ENCODE measurements around the gene CNNM4. TPM values are rescaled to one million over a fixed set of nuclear protein-coding genes. Genes with fewer than 3 reads are reported as not detected.

CNNM4 gene
- polyA plus RNA-seq, 3 donors from 2014 or later: 1.2 to 3.9 (median 2.6) TPM

- peak overlapping the region in 1 of 6 donors; percentile 17 for H3K27ac Mint-ChIP-seq
- peaks cover 0 to 6% (median 0%) of the 10 kb centered on the region in 3 donors for H3K27me3 Mint-ChIP-seq (ENCODE audit: low read depth in 3 of 3)
- no peak for DNase-seq
- no peak overlapping the region for H3K4me3 Mint-ChIP-seq
- H3K9me3 Mint-ChIP-seq: no peaks in the 10 kb centered on the region
- H3K4me1 Mint-ChIP-seq: peaks cover 1 to 8% of the 10 kb centered on the region in 2 donors
- H3K36me3 Mint-ChIP-seq: peaks cover 11 to 30% (median 11%) of the 10 kb centered on the region in 3 donors
Observed at GRCh38 chr2:96828436-96828835, 67.7 kb downstream of the CNNM4 start.

GRCh38 chr2:96828874-96829273, 68.2 kb downstream of the CNNM4 start:
- H3K36me3 Mint-ChIP-seq: peaks cover 11 to 33% (median 13%) of the 10 kb centered on the region in 3 donors
- peaks cover 1 to 8% of the 10 kb centered on the region in 2 donors for H3K4me1 Mint-ChIP-seq
- no peak for DNase-seq
- no peaks in the 10 kb centered on the region for H3K9me3 Mint-ChIP-seq
- no peak overlapping the region for H3K4me3 Mint-ChIP-seq
- H3K27ac Mint-ChIP-seq: no peak overlapping the region
- H3K27me3 Mint-ChIP-seq (ENCODE audit: low read depth in 3 of 3): peaks cover 0 to 6% (median 0%) of the 10 kb centered on the region in 3 donors

- no peak for DNase-seq
- Mint-ChIP-seq H3K4me1 (no peaks in the 10 kb centered on the region), H3K27me3 (ENCODE audit: low read depth in 3 of 3) (peaks cover 0 to 6% (median 0%) of the 10 kb centered on the region in 3 donors), H3K36me3 (peaks cover 11 to 36% (median 13%) of the 10 kb centered on the region in 3 donors), H3K4me3 (no peak overlapping the region), H3K27ac (peak overlapping the region in 3 of 6 donors; percentile 55 to 79 (median 79)), H3K9me3 (no peaks in the 10 kb centered on the region)
Observed at GRCh38 chr2:96830044-96830562, 69.4 kb downstream of the CNNM4 start.

GRCh38 chr2:96831679-96832078, 71.0 kb downstream of the CNNM4 start:
- Mint-ChIP-seq H3K4me1 (no peaks in the 10 kb centered on the region), H3K27me3 (ENCODE audit: low read depth in 3 of 3) (peaks cover 0 to 6% (median 2%) of the 10 kb centered on the region in 3 donors), H3K27ac (no peak overlapping the region), H3K9me3 (no peaks in the 10 kb centered on the region), H3K4me3 (no peak overlapping the region), H3K36me3 (peaks cover 11 to 38% (median 13%) of the 10 kb centered on the region in 3 donors)
- no peak for DNase-seq

- Mint-ChIP-seq H3K4me1 (no peaks in the 10 kb centered on the region), H3K27ac (no peak overlapping the region), H3K36me3 (peaks cover 11 to 43% (median 13%) of the 10 kb centered on the region in 3 donors), H3K9me3 (no peaks in the 10 kb centered on the region), H3K4me3 (no peak overlapping the region), H3K27me3 (ENCODE audit: low read depth in 3 of 3) (peaks cover 0 to 7% (median 2%) of the 10 kb centered on the region in 3 donors)
- DNase-seq: no peak
Observed at GRCh38 chr2:96832408-96832753, 71.7 kb downstream of the CNNM4 start.

- Mint-ChIP-seq H3K27me3 (ENCODE audit: low read depth in 3 of 3) (peaks cover 0 to 7% (median 2%) of the 10 kb centered on the region in 3 donors), H3K9me3 (no peaks in the 10 kb centered on the region), H3K36me3 (peaks cover 11 to 43% (median 13%) of the 10 kb centered on the region in 3 donors), H3K4me3 (no peak overlapping the region), H3K27ac (peak overlapping the region in 1 of 6 donors; percentile 51), H3K4me1 (no peaks in the 10 kb centered on the region)
- no peak for DNase-seq
Observed at GRCh38 chr2:96832754-96833507, 72.2 kb downstream of the CNNM4 start.

- no peak for DNase-seq
- Mint-ChIP-seq H3K4me1 (peaks cover 14 to 16% of the 10 kb centered on the region in 2 donors), H3K27me3 (ENCODE audit: low read depth in 3 of 3) (peaks cover 2 to 12% (median 5%) of the 10 kb centered on the region in 3 donors), H3K9me3 (no peaks in the 10 kb centered on the region), H3K27ac (no peak overlapping the region), H3K36me3 (peaks cover 4 to 25% (median 8%) of the 10 kb centered on the region in 3 donors), H3K4me3 (no peak overlapping the region)
Observed at GRCh38 chr2:96835830-96836229, 75.1 kb downstream of the CNNM4 start.

- peaks cover 2 to 6% (median 5%) of the 10 kb centered on the region in 3 donors for H3K27me3 Mint-ChIP-seq (ENCODE audit: low read depth in 3 of 3)
- H3K4me3 Mint-ChIP-seq: peak overlapping the region in 1 of 5 donors; percentile 12
- H3K36me3 Mint-ChIP-seq: peaks cover 0 to 19% (median 4%) of the 10 kb centered on the region in 3 donors
- no peak for DNase-seq
- H3K4me1 Mint-ChIP-seq: peaks cover 14 to 18% of the 10 kb centered on the region in 2 donors
- no peaks in the 10 kb centered on the region for H3K9me3 Mint-ChIP-seq
- peak overlapping the region in 2 of 6 donors; percentile 2 to 36 for H3K27ac Mint-ChIP-seq
Observed at GRCh38 chr2:96837575-96837974, 76.9 kb downstream of the CNNM4 start.

GRCh38 chr2:96838345-96839292, 77.9 kb downstream of the CNNM4 start:
- H3K4me3 Mint-ChIP-seq: peak overlapping the region; percentile 76 to 87 (median 81)
- peak overlapping the region; percentile 66 to 93 (median 88) for H3K27ac Mint-ChIP-seq
- H3K9me3 Mint-ChIP-seq: no peaks in the 10 kb centered on the region
- H3K4me1 Mint-ChIP-seq: peaks cover 14 to 18% of the 10 kb centered on the region in 2 donors
- H3K27me3 Mint-ChIP-seq (ENCODE audit: low read depth in 3 of 3): peaks cover 2 to 7% (median 5%) of the 10 kb centered on the region in 3 donors
- H3K36me3 Mint-ChIP-seq: peaks cover 0 to 17% (median under 1%) of the 10 kb centered on the region in 3 donors
- DNase-seq: no peak

- Mint-ChIP-seq H3K4me1 (peaks cover 14 to 18% of the 10 kb centered on the region in 2 donors), H3K27ac (peak overlapping the region; percentile 66 to 93 (median 88)), H3K36me3 (peaks cover 0 to 15% (median 0%) of the 10 kb centered on the region in 3 donors), H3K9me3 (no peaks in the 10 kb centered on the region), H3K27me3 (ENCODE audit: low read depth in 3 of 3) (peaks cover 2 to 7% (median 5%) of the 10 kb centered on the region in 3 donors), H3K4me3 (peak overlapping the region; percentile 76 to 87 (median 81))
- DNase-seq: peak; percentile 88 to 90 (median 89)
Observed at GRCh38 chr2:96839293-96839874, 78.7 kb downstream of the CNNM4 start.

GRCh38 chr2:96839875-96840850, 79.5 kb downstream of the CNNM4 start:
- DNase-seq: no peak
- Mint-ChIP-seq H3K36me3 (peaks cover 0 to 12% (median 0%) of the 10 kb centered on the region in 3 donors), H3K9me3 (no peaks in the 10 kb centered on the region), H3K27me3 (ENCODE audit: low read depth in 3 of 3) (peaks cover 2 to 7% (median 5%) of the 10 kb centered on the region in 3 donors), H3K4me3 (peak overlapping the region; percentile 24 to 62 (median 53)), H3K4me1 (peaks cover 14 to 18% of the 10 kb centered on the region in 2 donors), H3K27ac (peak overlapping the region in 4 of 6 donors; percentile 14 to 66 (median 56))

Measured in immature natural killer cell (primary cell).